Loucy (cell line): Measurements from ENCODE around the gene POTEH.
"Not testable (repeated sequence)": the region's sequence is repeated elsewhere in the genome, so short reads cannot be mapped to it uniquely, and the experiment has no call there.

Experiments used
- CTCF ChIP-seq: fragments of 200-600 bp; sonication (generic); conservative IDR thresholded peaks from 2 replicates; pipeline ENCODE4 v1.5.1; 2014; ENCODE audit warnings: mild to moderate bottlenecking, antibody characterized with exemption, low read length
- EZH2phosphoT487 ChIP-seq: fragments of 200-600 bp; IDR thresholded peaks from 2 replicates; pipeline ENCODE4 v1.6.1; 2018; ENCODE audit warnings: antibody characterized with exemption, mild to moderate bottlenecking, moderate library complexity, borderline replicate concordance

- not testable (repeated sequence) for TF ChIP-seq CTCF, EZH2phosphoT487
Observed at GRCh38 chr22:15749181-15749970, 59.5 kb downstream of the POTEH start.
